Parietal lobe (tissue), 2 donors: ENCODE measurements around the gene IGFBP1. TPM values are rescaled to one million over a fixed set of nuclear protein-coding genes. Genes with fewer than 3 reads are reported as not detected.

Experiments
- small RNA-seq: library from RNA; depleted of rRNA; stranded (forward); fragments of <200 nt; gene quantifications from one replicate; pipeline ENCODE3, GENCODE V24; 2014; ENCODE audit warnings: low replicate concordance
- total RNA-seq: library from RNA; depleted of rRNA; stranded (reverse); fragments of >200 nt; gene quantifications from one replicate; pipeline ENCODE4 v1.2.3, GENCODE V29; 2014

Gene IGFBP1
- total RNA-seq, result not detected

DNA sequence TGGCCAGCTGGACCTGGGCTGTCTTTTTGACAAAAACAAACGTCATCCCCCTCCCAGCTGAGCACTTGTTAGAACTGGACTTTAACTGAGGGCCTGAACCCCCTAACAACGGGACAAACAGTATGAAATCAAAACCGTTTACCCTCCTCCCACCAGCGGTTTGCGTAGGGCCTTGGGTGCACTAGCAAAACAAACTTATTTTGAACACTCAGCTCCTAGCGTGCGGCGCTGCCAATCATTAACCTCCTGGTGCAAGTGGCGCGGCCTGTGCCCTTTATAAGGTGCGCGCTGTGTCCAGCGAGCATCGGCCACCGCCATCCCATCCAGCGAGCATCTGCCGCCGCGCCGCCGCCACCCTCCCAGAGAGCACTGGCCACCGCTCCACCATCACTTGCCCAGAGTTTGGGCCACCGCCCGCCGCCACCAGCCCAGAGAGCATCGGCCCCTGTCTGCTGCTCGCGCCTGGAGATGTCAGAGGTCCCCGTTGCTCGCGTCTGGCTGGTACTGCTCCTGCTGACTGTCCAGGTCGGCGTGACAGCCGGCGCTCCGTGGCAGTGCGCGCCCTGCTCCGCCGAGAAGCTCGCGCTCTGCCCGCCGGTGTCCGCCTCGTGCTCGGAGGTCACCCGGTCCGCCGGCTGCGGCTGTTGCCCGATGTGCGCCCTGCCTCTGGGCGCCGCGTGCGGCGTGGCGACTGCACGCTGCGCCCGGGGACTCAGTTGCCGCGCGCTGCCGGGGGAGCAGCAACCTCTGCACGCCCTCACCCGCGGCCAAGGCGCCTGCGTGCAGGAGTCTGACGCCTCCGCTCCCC is at the start of gene IGFBP1:
Gene IGFBP1 (plus strand): TSS at position 304 of the 808 bp plus-strand sequence. CDS start 165 bp downstream, at position 469.

DNA sequence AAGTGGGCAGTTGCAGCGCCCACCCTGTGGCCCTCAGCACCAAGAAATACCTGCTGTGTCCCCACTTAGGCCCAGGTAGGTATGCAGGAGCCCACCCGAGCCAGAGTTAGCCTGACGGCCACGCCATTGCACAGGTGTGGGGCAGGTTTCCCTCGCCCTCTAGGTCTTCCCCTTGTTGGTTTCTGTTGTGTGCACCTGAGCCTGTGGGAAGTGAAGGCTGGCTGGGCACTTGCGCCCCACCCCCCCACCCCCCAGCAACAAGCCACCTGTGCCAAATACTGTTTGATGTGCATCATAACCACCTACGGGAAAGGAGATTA is 15.3 kb upstream of the IGFBP1 start, which contains the start of gene CCDC201:
Gene CCDC201 (minus strand): TSS at position 48 of the 320 bp plus-strand sequence. CDS start 75 bp downstream, outside the sequence.

GRCh38 chr7:45920502-45921380 is 32.5 kb downstream of the IGFBP1 start, which contains the start of gene IGFBP3:
IGFBP3 (minus strand) TSS chr7:45921272; CDS start chr7:45921140, 132 bp downstream.

Small RNA genes within 50 kb of the gene (small RNA-seq; reads per million reads assigned to genes)
- gene RNU6-326P, result not detected

Other genes starting within 250 kb of the IGFBP1 start
- not detected for gene CCDC201, start 15.4 kb upstream of the IGFBP1 start, total RNA-seq
- gene IGFBP3, start 32.8 kb downstream of the IGFBP1 start, total RNA-seq, result 5.6 TPM